GM21737 (cell line): ENCODE measurements around the gene EHBP1L1.
"Not testable (repeated sequence)": the region's sequence is repeated elsewhere in the genome, so short reads cannot be mapped to it uniquely, and the experiment has no call there.

ENCODE experiments used
- ATAC-seq: cut with Tn5 transposase; IDR thresholded peaks from one replicate; pipeline ENCODE4 v1.9.1; 2021; ENCODE audit warnings: mild to moderate bottlenecking, moderate library complexity; ENCODE audit not compliant: unreplicated experiment

EHBP1L1 gene

GRCh38 chr11:65633390-65634108 is 57.7 kb downstream of the EHBP1L1 start:
- ATAC-seq, result no peak

GRCh38 chr11:65634109-65634436 is 58.2 kb downstream of the EHBP1L1 start:
- ATAC-seq, result no peak

GRCh38 chr11:65634440-65634839 is 58.6 kb downstream of the EHBP1L1 start:
- ATAC-seq, result no peak

GRCh38 chr11:65634905-65635731 is 59.3 kb downstream of the EHBP1L1 start:
- ATAC-seq, result no peak

GRCh38 chr11:65636108-65637031 is 60.5 kb downstream of the EHBP1L1 start:
- ATAC-seq, result no peak

GRCh38 chr11:65637032-65637557 is 61.2 kb downstream of the EHBP1L1 start:
- ATAC-seq, result no peak

GRCh38 chr11:65637794-65638419 is 62.1 kb downstream of the EHBP1L1 start, which contains the start of gene SIPA1:
SIPA1 (plus strand) TSS chr11:65638101; CDS start chr11:65640922, 2,821 bp downstream.
- ATAC-seq, result peak; percentile 31

- not testable (repeated sequence) for ATAC-seq
Observed at GRCh38 chr11:65639228-65639597, 63.4 kb downstream of the EHBP1L1 start.

- peak; percentile 36 for ATAC-seq
Observed at GRCh38 chr11:65639623-65640482, 64.0 kb downstream of the EHBP1L1 start.

GRCh38 chr11:65640483-65641296 is 64.8 kb downstream of the EHBP1L1 start:
- peak; percentile 3 for ATAC-seq

- ATAC-seq, result no peak
Observed at GRCh38 chr11:65641297-65642013, 65.6 kb downstream of the EHBP1L1 start.
